PC-3 (cell line): Measurements from ENCODE around the gene POU4F3. TPM values are rescaled to one million over a fixed set of nuclear protein-coding genes. Genes with fewer than 3 reads are reported as not detected.

ENCODE experiments used
- ATAC-seq: fragments of 200-7000 bp; cut with Tn5 transposase; 2 replicates; pipeline ENCODE4 v1.9.1; 2020; ENCODE audit warnings: mild to moderate bottlenecking, moderate library complexity
- BruUV-seq: library from RNA; stranded (reverse); fragments of 400-500 nt; replicated peaks from 2 replicates; lab custom pipeline; 2021; lab: Mats Ljungman, UMichigan
- CTCF ChIA-PET: fragments of 300-600 bp; sonication (Branson Sonifier 250); formaldehyde crosslinking; loops from one replicate; lab custom pipeline; 2022; ENCODE audit warnings: antibody characterized with exemption; lab: Charles Lee
- POLR2A ChIA-PET: fragments of 300-600 bp; sonication (Branson Sonifier 250); formaldehyde crosslinking; loops from one replicate; lab custom pipeline; 2022; ENCODE audit warnings: antibody characterized with exemption; ENCODE audit not compliant: unreplicated experiment; lab: Charles Lee
- DNase-seq: peaks from one replicate; pipeline ENCODE4 v3.0.0-alpha.2; 2015
- H2AFZ ChIP-seq: fragments of 300-600 bp; sonication (generic); 2 replicates; pipeline ENCODE4 v1.6.0; 2016; ENCODE audit warnings: antibody characterized with exemption, low read length
- H3F3A ChIP-seq: fragments of 300-600 bp; sonication (generic); one replicate; pipeline ENCODE4 v1.6.0; 2017; ENCODE audit warnings: antibody characterized with exemption, low read length, control low read depth, mild to moderate bottlenecking; ENCODE audit not compliant: unreplicated experiment
- H3K27ac ChIP-seq: fragments of 300-600 bp; sonication (generic); 2 replicates; pipeline ENCODE4 v1.5.1; 2016; ENCODE audit warnings: mild to moderate bottlenecking, low read length
- H3K27me3 ChIP-seq: fragments of 300-600 bp; sonication (generic); 2 replicates; pipeline ENCODE4 v1.6.1; 2016; ENCODE audit warnings: low read length, mixed read lengths
- H3K36me3 ChIP-seq: fragments of 300-600 bp; sonication (generic); 2 replicates; pipeline ENCODE4 v1.6.1; 2016; ENCODE audit warnings: low read depth, mixed run types, low read length, mixed read lengths
- H3K4me1 ChIP-seq: fragments of 300-600 bp; sonication (generic); 2 replicates; pipeline ENCODE4 v1.5.1; 2016; ENCODE audit warnings: low read length; ENCODE audit not compliant: insufficient read depth
- H3K4me2 ChIP-seq: fragments of 300-600 bp; sonication (generic); 2 replicates; pipeline ENCODE4 v1.6.0; 2016; ENCODE audit warnings: low read length
- H3K4me3 ChIP-seq: fragments of 300-600 bp; sonication (generic); 2 replicates; pipeline ENCODE4 v1.5.1; 2016; ENCODE audit warnings: mild to moderate bottlenecking, low read length, mixed read lengths
- H3K79me2 ChIP-seq: fragments of 300-600 bp; sonication (generic); 2 replicates; pipeline ENCODE4 v1.6.1; 2017; ENCODE audit warnings: low read length, mixed read lengths
- H3K9ac ChIP-seq: fragments of 300-600 bp; sonication (generic); 2 replicates; pipeline ENCODE4 v1.6.0; 2016; ENCODE audit warnings: mild to moderate bottlenecking, low read length
- H3K9me2 ChIP-seq: fragments of 300-600 bp; sonication (generic); replicated peaks from 2 replicates; pipeline ENCODE4 v1.6.1; 2016; ENCODE audit warnings: mixed run types, low read length, mixed read lengths
- H3K9me3 ChIP-seq: fragments of 300-600 bp; sonication (generic); 2 replicates; pipeline ENCODE4 v1.6.1; 2016; ENCODE audit warnings: low read length, mixed read lengths
- H4K20me1 ChIP-seq: fragments of 300-600 bp; sonication (generic); 2 replicates; pipeline ENCODE4 v1.6.1; 2016; ENCODE audit warnings: low read length, mixed read lengths
- EZH2 ChIP-seq: fragments of 300-600 bp; sonication (generic); IDR thresholded peaks from one replicate; pipeline ENCODE4 v1.6.1; 2017; ENCODE audit warnings: antibody characterized with exemption, mild to moderate bottlenecking, low read length; ENCODE audit not compliant: unreplicated experiment
- EZH2phosphoT487 ChIP-seq: fragments of 300-600 bp; sonication (generic); IDR thresholded peaks from 2 replicates; pipeline ENCODE4 v1.6.1; 2018; ENCODE audit warnings: mild to moderate bottlenecking, antibody characterized with exemption, low read length, borderline replicate concordance
- intact Hi-C: fragments of 100-400 bp; cut with micrococcal nuclease; formaldehyde crosslinking; loops from 2 replicates; pipeline ENCODE4 v1.9.0; 2023
- total RNA-seq: library from RNA; depleted of rRNA; stranded (reverse); fragments of >200 nt; gene quantifications from 2 replicates; pipeline ENCODE4 v1.2.3, GENCODE V29; 2014
- TF ChIP-seq, protein P1 (sequence below): fragments of 300-600 bp; sonication (generic); conservative IDR thresholded peaks from 2 replicates; pipeline ENCODE4 v1.5.1; 2017; ENCODE audit warnings: antibody characterized with exemption, low read depth, mild to moderate bottlenecking, low read length

The POU4F3 gene
- total RNA-seq, 1 experiment from 2014 or later = not detected

DNA sequence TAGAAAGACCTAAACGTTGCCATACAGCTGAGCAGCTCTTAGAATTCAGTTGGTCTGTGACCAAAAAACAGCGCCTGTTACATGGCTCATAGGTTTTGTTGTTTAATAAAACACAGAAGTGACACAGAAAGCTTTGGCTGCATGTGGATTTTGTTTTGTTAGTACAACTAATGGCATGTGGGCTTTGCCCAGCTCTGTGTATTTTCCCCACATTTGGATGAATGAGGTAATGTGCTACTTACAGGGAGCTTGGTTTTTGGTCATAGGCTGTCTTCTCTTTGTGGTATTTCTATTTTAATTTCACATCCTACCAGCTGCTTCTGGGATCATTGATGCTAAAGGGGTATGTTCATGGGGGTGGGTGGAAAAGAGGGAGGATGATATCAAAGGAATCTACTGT is 37.0 kb upstream of the POU4F3 start:
- POLR2A ChIA-PET = no interaction called here

DNA sequence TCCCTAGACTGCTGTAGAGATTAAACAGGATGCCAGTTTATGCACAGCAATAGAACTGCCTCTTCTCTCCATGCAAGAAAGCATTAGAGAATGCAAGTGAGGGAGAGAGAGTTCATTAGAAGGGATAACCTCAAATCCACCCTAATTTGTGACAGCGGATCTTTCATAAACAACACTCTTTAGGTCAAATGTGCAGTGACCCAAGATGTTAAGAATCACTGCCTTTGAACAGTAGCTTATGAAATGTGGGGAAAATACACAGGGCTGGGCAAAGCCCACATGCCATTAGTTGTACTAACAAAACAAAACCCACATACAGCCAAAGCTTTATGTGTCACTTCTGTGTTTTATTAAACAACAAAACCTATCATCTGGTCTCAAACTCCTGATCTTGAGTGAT is 36.2 kb upstream of the POU4F3 start:
- Histone ChIP-seq H3K4me2 (no peak overlapping the region), H3K9me2 (no peaks in the 10 kb centered on the region), H3K36me3 (no peaks in the 10 kb centered on the region), H3K27me3 (no peaks in the 10 kb centered on the region), H3K27ac (no peak overlapping the region), H4K20me1 (no peaks in the 10 kb centered on the region), H3K9me3 (no peaks in the 10 kb centered on the region), H3K79me2 (no peaks in the 10 kb centered on the region), H3K4me3 (no peak overlapping the region), H3F3A (no peaks in the 10 kb centered on the region), H2AFZ (no peak overlapping the region), H3K4me1 (no peaks in the 10 kb centered on the region; the same call in 1 of the 2 replicates), H3K9ac (no peak overlapping the region)
- intact Hi-C loops = no loop called here
- no TSS peak for BruUV-seq
- ATAC-seq = no peak
- TF ChIP-seq, protein P1, sequence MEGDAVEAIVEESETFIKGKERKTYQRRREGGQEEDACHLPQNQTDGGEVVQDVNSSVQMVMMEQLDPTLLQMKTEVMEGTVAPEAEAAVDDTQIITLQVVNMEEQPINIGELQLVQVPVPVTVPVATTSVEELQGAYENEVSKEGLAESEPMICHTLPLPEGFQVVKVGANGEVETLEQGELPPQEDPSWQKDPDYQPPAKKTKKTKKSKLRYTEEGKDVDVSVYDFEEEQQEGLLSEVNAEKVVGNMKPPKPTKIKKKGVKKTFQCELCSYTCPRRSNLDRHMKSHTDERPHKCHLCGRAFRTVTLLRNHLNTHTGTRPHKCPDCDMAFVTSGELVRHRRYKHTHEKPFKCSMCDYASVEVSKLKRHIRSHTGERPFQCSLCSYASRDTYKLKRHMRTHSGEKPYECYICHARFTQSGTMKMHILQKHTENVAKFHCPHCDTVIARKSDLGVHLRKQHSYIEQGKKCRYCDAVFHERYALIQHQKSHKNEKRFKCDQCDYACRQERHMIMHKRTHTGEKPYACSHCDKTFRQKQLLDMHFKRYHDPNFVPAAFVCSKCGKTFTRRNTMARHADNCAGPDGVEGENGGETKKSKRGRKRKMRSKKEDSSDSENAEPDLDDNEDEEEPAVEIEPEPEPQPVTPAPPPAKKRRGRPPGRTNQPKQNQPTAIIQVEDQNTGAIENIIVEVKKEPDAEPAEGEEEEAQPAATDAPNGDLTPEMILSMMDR = no peak
- no peak for TF ChIP-seq EZH2
- TF ChIP-seq EZH2phosphoT487 = no peak
- ChIA-PET POLR2A (no interaction called here), CTCF (no interaction called here)
- no peak for DNase-seq

More for the DNA sequence above, 37.0 kb upstream of the POU4F3 start:
- Histone ChIP-seq H3K4me1 (peaks cover 2% of the 10 kb centered on the region; the same call in 1 of the 2 replicates), H3K9ac (no peak overlapping the region), H3K36me3 (no peaks in the 10 kb centered on the region), H3K9me2 (no peaks in the 10 kb centered on the region), H3K79me2 (no peaks in the 10 kb centered on the region), H3K27ac (no peak overlapping the region), H3K27me3 (no peaks in the 10 kb centered on the region), H3F3A (no peaks in the 10 kb centered on the region), H3K4me2 (no peak overlapping the region), H2AFZ (no peak overlapping the region), H3K4me3 (no peak overlapping the region), H3K9me3 (no peaks in the 10 kb centered on the region), H4K20me1 (no peaks in the 10 kb centered on the region)
- CTCF ChIA-PET = no interaction called here
- DNase-seq (no peak), ATAC-seq (no peak)
- TF ChIP-seq EZH2phosphoT487 = no peak
- TF ChIP-seq EZH2 = no peak
- TF ChIP-seq, protein P1 = no peak
- BruUV-seq = no TSS peak
- intact Hi-C loops = no loop called here

DNA sequence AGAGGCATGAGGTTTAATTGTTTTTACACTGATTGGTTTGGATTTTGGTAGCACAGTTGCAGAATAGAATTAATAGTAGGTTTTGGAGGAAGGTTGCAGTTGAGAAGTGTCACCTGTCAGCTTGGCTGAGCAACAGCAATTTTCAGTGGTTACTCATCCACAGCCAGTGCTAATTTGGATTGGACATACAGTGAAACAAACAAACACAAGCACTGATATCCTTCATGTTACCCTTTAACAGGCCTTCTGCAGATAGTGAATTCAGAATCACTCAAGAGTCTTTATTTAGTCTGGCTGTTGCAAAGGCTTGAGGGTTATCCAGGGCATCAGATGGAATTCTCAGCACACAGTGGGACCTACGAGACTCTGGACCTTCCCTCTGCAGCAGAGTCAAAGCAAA is 31.8 kb upstream of the POU4F3 start:
- no peak overlapping the region for H3K9ac ChIP-seq
- peaks cover 3% of the 10 kb centered on the region; the same call in 1 of the 2 replicates for H3K4me1 ChIP-seq
- no peak overlapping the region for H3K4me3 ChIP-seq
- no peaks in the 10 kb centered on the region for H3K27me3 ChIP-seq
- H3K36me3 ChIP-seq = no peaks in the 10 kb centered on the region
- no peaks in the 10 kb centered on the region for H3K9me3 ChIP-seq
- no peaks in the 10 kb centered on the region for H3F3A ChIP-seq
- TF ChIP-seq EZH2 = no peak
- TF ChIP-seq EZH2phosphoT487 = no peak
- TF ChIP-seq, protein P1 = no peak
- H4K20me1 ChIP-seq = no peaks in the 10 kb centered on the region
- POLR2A ChIA-PET = no interaction called here
- BruUV-seq = no TSS peak
- H3K27ac ChIP-seq = no peak overlapping the region
- peak; percentile 34 for DNase-seq
- CTCF ChIA-PET = no interaction called here
- no peaks in the 10 kb centered on the region for H3K9me2 ChIP-seq
- intact Hi-C loops = no loop called here
- no peak; the same call in 1 of the 2 replicates for ATAC-seq
- H3K4me2 ChIP-seq = no peak overlapping the region
- H2AFZ ChIP-seq = no peak overlapping the region
- H3K79me2 ChIP-seq = no peaks in the 10 kb centered on the region
